ENCODE data around the gene PKDREJ. TPM values are rescaled to one million over a fixed set of nuclear protein-coding genes. Genes with fewer than 3 reads are reported as not detected.

The PKDREJ gene
- total RNA-seq, 1 donor from 2014 or later = 0.04 TPM

DNA sequence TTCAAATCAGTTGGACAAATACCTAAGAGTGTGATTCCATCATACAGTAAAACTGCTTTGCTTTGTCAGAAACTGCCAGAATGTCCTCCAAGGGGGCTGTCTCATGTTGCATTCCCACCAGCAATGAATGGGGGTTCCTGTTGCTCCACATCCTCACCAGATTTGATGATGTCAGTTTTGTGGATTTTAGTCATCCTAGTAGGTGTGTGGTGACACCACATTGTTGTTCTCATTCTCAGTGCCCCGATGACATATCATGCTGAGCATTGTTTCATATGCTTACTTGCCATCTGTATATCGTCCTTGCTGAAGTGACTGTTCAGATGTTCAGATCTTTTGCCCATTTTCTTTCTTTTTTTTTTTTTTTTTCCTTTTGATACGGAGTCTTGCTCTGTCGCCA is 50.1 kb downstream of the PKDREJ start:
- Mint-ChIP-seq H3K36me3 (peaks cover 66% of the 10 kb centered on the region), H3K27me3 (ENCODE audit: low read depth) (no peaks in the 10 kb centered on the region), H3K27ac (no peak overlapping the region), H3K9me3 (peaks cover 40% of the 10 kb centered on the region), H3K4me1 (no peaks in the 10 kb centered on the region), H3K4me3 (no peak overlapping the region)
- TF ChIP-seq, protein P1, sequence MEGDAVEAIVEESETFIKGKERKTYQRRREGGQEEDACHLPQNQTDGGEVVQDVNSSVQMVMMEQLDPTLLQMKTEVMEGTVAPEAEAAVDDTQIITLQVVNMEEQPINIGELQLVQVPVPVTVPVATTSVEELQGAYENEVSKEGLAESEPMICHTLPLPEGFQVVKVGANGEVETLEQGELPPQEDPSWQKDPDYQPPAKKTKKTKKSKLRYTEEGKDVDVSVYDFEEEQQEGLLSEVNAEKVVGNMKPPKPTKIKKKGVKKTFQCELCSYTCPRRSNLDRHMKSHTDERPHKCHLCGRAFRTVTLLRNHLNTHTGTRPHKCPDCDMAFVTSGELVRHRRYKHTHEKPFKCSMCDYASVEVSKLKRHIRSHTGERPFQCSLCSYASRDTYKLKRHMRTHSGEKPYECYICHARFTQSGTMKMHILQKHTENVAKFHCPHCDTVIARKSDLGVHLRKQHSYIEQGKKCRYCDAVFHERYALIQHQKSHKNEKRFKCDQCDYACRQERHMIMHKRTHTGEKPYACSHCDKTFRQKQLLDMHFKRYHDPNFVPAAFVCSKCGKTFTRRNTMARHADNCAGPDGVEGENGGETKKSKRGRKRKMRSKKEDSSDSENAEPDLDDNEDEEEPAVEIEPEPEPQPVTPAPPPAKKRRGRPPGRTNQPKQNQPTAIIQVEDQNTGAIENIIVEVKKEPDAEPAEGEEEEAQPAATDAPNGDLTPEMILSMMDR (IDR thresholded peaks at IDR 0.05; ENCODE audit: unreplicated experiment) = no peak
- DNase-seq (ENCODE audit: low spot score in 2 of 2, unreplicated experiment in 2 of 2) = no peak

DNA sequence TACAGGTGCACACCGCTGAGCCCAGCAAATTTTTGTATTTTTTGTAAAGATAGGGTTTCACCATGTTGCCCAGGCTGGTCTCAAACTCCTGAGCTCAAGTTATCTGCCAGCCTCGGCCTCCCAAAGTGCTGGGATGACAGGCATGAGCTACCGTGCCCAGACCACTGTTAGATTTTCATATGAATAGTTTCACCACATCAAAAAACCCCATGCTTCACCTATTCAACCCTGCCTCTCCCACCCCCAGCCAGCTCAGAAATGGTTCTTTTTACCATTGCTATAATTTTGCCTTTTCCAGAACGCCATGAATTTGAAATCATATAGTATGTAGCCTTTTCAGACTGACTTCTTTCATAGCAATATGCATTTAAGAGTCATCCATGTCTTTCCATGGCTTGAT is 50.9 kb downstream of the PKDREJ start:
- no peak overlapping the region for H3K4me3 Mint-ChIP-seq
- no peak overlapping the region for H3K27ac Mint-ChIP-seq
- DNase-seq (ENCODE audit: low spot score in 2 of 2, unreplicated experiment in 2 of 2) = no peak
- H3K4me1 Mint-ChIP-seq = no peaks in the 10 kb centered on the region
- H3K27me3 Mint-ChIP-seq (ENCODE audit: low read depth) = no peaks in the 10 kb centered on the region
- H3K36me3 Mint-ChIP-seq = peaks cover 64% of the 10 kb centered on the region
- H3K9me3 Mint-ChIP-seq = peaks cover 40% of the 10 kb centered on the region
- TF ChIP-seq, protein P1 (IDR thresholded peaks at IDR 0.05; ENCODE audit: unreplicated experiment) = no peak

DNA sequence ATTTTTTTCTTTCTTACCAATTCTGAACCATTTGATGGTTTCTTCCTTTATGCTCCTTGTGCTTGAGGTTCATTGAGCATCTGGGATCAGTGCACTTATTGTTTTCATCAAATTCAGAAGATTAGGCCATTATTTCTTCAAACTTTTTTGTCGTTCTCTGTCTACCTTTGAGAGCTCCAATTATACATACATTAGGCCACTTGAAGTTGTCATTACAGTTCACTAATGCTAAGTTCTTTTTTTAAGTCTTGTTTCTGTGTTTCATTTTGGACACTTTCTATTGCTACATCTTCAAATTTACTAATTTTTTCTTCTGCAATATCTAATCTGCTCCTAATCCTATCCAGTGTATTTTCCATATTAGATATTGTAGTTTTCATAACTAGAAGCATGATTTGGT is 53.9 kb downstream of the PKDREJ start:
- DNase-seq (ENCODE audit: low spot score in 2 of 2, unreplicated experiment in 2 of 2) = no peak
- TF ChIP-seq, protein P1 (IDR thresholded peaks at IDR 0.05; ENCODE audit: unreplicated experiment) = no peak
- Mint-ChIP-seq H3K9me3 (peaks cover 48% of the 10 kb centered on the region), H3K27me3 (ENCODE audit: low read depth) (no peaks in the 10 kb centered on the region), H3K36me3 (peaks cover 56% of the 10 kb centered on the region), H3K4me1 (no peaks in the 10 kb centered on the region), H3K27ac (no peak overlapping the region), H3K4me3 (no peak overlapping the region)

Other genes with a start within 250 kb of the PKDREJ start
- gene PPARA, start 112.8 kb downstream of the PKDREJ start, total RNA-seq = 12.0 to 15.1 TPM (median 13.0 TPM) in 3 replicates
- 11.5 to 12.8 TPM (median 12.6 TPM) in 3 replicates for gene CDPF1, start 13.1 kb downstream of the PKDREJ start, total RNA-seq
- 30.0 to 30.9 TPM (median 30.3 TPM) in 3 replicates for gene TTC38, start 4.7 kb upstream of the PKDREJ start, total RNA-seq
- 15.3 to 18.7 TPM (median 16.7 TPM) in 3 replicates for gene GTSE1, start 33.5 kb upstream of the PKDREJ start, total RNA-seq
- gene TRMU, start 72.4 kb upstream of the PKDREJ start, total RNA-seq = 65.5 to 70.6 TPM (median 67.1 TPM) in 3 replicates